ENCODE data around the gene ADAM29.
"Not testable (repeated sequence)": the region's sequence is repeated elsewhere in the genome, so short reads cannot be mapped to it uniquely, and the experiment has no call there.

The ADAM29 gene

GRCh38 chr4:174918058-174918457, at the start of gene ADAM29:
ADAM29 (plus strand) TSS chr4:174918358; CDS start chr4:174975526, 57,168 bp downstream.
- DNase-seq (ENCODE audit: low read depth), result no peak

GRCh38 chr4:174869339-174869738, 48.8 kb upstream of the ADAM29 start:
- DNase-seq (ENCODE audit: low read depth), result no peak

GRCh38 chr4:174870311-174870710, 47.8 kb upstream of the ADAM29 start:
- DNase-seq (ENCODE audit: low read depth), result no peak

GRCh38 chr4:174871407-174871806, 46.8 kb upstream of the ADAM29 start:
- no peak for DNase-seq (ENCODE audit: low read depth)

- not testable (repeated sequence) for DNase-seq (ENCODE audit: low read depth)
Observed at GRCh38 chr4:174873146-174873545, 45.0 kb upstream of the ADAM29 start.

GRCh38 chr4:174873931-174874330, 44.2 kb upstream of the ADAM29 start:
- DNase-seq (ENCODE audit: low read depth), result no peak

GRCh38 chr4:174874898-174875297, 43.3 kb upstream of the ADAM29 start:
- DNase-seq (ENCODE audit: low read depth), result no peak

GRCh38 chr4:174880001-174880400, 38.2 kb upstream of the ADAM29 start:
- no peak for DNase-seq (ENCODE audit: low read depth)

- no peak for DNase-seq (ENCODE audit: low read depth)
Observed at GRCh38 chr4:174882317-174882992, 35.7 kb upstream of the ADAM29 start.

GRCh38 chr4:174907508-174907907, 10.7 kb upstream of the ADAM29 start:
- DNase-seq (ENCODE audit: low read depth), result no peak

GRCh38 chr4:174910271-174910670, 7.9 kb upstream of the ADAM29 start:
- no peak for DNase-seq (ENCODE audit: low read depth)

- no peak for DNase-seq (ENCODE audit: low read depth)
Observed at GRCh38 chr4:174912919-174913543, 5.1 kb upstream of the ADAM29 start.

- DNase-seq (ENCODE audit: low read depth), result no peak
Observed at GRCh38 chr4:174919886-174920423, 1.8 kb downstream of the ADAM29 start.

GRCh38 chr4:174926958-174927357, 8.8 kb downstream of the ADAM29 start:
- DNase-seq (ENCODE audit: low read depth), result no peak

GRCh38 chr4:174928174-174928573, 10.0 kb downstream of the ADAM29 start:
- DNase-seq (ENCODE audit: low read depth), result no peak

GRCh38 chr4:174928575-174929253, 10.6 kb downstream of the ADAM29 start:
- no peak for DNase-seq (ENCODE audit: low read depth)

GRCh38 chr4:174929346-174929745, 11.2 kb downstream of the ADAM29 start:
- no peak for DNase-seq (ENCODE audit: low read depth)

- no peak for DNase-seq (ENCODE audit: low read depth)
Observed at GRCh38 chr4:174930895-174931294, 12.7 kb downstream of the ADAM29 start.

GRCh38 chr4:174933083-174933482, 14.9 kb downstream of the ADAM29 start:
- no peak for DNase-seq (ENCODE audit: low read depth)

- no peak for DNase-seq (ENCODE audit: low read depth)
Observed at GRCh38 chr4:174934360-174934759, 16.2 kb downstream of the ADAM29 start.

- no peak for DNase-seq (ENCODE audit: low read depth)
Observed at GRCh38 chr4:174935607-174936006, 17.4 kb downstream of the ADAM29 start.

- no peak for DNase-seq (ENCODE audit: low read depth)
Observed at GRCh38 chr4:174940002-174940401, 21.8 kb downstream of the ADAM29 start.

GRCh38 chr4:174946246-174946645, 28.1 kb downstream of the ADAM29 start:
- DNase-seq (ENCODE audit: low read depth), result no peak
